PC-3 (cell line): ENCODE measurements around the gene P2RX4. TPM values are rescaled to one million over a fixed set of nuclear protein-coding genes. Genes with fewer than 3 reads are reported as not detected.

ENCODE experiments used
- ATAC-seq: fragments of 200-7000 bp; cut with Tn5 transposase; 2 replicates; pipeline ENCODE4 v1.9.1; 2020; ENCODE audit warnings: mild to moderate bottlenecking, moderate library complexity
- Bru-seq: library from RNA; stranded (reverse); fragments of 400-500 nt; gene quantifications from one replicate; lab custom pipeline; 2021; lab: Mats Ljungman, UMichigan
- BruChase-seq, 2 experiments: library from RNA; stranded (reverse); fragments of 400-500 nt; gene quantifications; one replicate each; lab custom pipeline; 2021; lab: Mats Ljungman, UMichigan
- BruUV-seq: library from RNA; stranded (reverse); fragments of 400-500 nt; replicated peaks from 2 replicates; lab custom pipeline; 2021; lab: Mats Ljungman, UMichigan
- CTCF ChIA-PET: fragments of 300-600 bp; sonication (Branson Sonifier 250); formaldehyde crosslinking; loops from one replicate; lab custom pipeline; 2022; ENCODE audit warnings: antibody characterized with exemption; lab: Charles Lee
- POLR2A ChIA-PET: fragments of 300-600 bp; sonication (Branson Sonifier 250); formaldehyde crosslinking; loops from one replicate; lab custom pipeline; 2022; ENCODE audit warnings: antibody characterized with exemption; ENCODE audit not compliant: unreplicated experiment; lab: Charles Lee
- DNase-seq: peaks from one replicate; pipeline ENCODE4 v3.0.0-alpha.2; 2015
- H2AFZ ChIP-seq: fragments of 300-600 bp; sonication (generic); 2 replicates; pipeline ENCODE4 v1.6.0; 2016; ENCODE audit warnings: antibody characterized with exemption, low read length
- H3F3A ChIP-seq: fragments of 300-600 bp; sonication (generic); one replicate; pipeline ENCODE4 v1.6.0; 2017; ENCODE audit warnings: antibody characterized with exemption, low read length, control low read depth, mild to moderate bottlenecking; ENCODE audit not compliant: unreplicated experiment
- H3K27ac ChIP-seq: fragments of 300-600 bp; sonication (generic); 2 replicates; pipeline ENCODE4 v1.5.1; 2016; ENCODE audit warnings: mild to moderate bottlenecking, low read length
- H3K27me3 ChIP-seq: fragments of 300-600 bp; sonication (generic); 2 replicates; pipeline ENCODE4 v1.6.1; 2016; ENCODE audit warnings: low read length, mixed read lengths
- H3K36me3 ChIP-seq: fragments of 300-600 bp; sonication (generic); 2 replicates; pipeline ENCODE4 v1.6.1; 2016; ENCODE audit warnings: low read depth, mixed run types, low read length, mixed read lengths
- H3K4me1 ChIP-seq: fragments of 300-600 bp; sonication (generic); 2 replicates; pipeline ENCODE4 v1.5.1; 2016; ENCODE audit warnings: low read length; ENCODE audit not compliant: insufficient read depth
- H3K4me2 ChIP-seq: fragments of 300-600 bp; sonication (generic); 2 replicates; pipeline ENCODE4 v1.6.0; 2016; ENCODE audit warnings: low read length
- H3K4me3 ChIP-seq: fragments of 300-600 bp; sonication (generic); 2 replicates; pipeline ENCODE4 v1.5.1; 2016; ENCODE audit warnings: mild to moderate bottlenecking, low read length, mixed read lengths
- H3K79me2 ChIP-seq: fragments of 300-600 bp; sonication (generic); 2 replicates; pipeline ENCODE4 v1.6.1; 2017; ENCODE audit warnings: low read length, mixed read lengths
- H3K9ac ChIP-seq: fragments of 300-600 bp; sonication (generic); 2 replicates; pipeline ENCODE4 v1.6.0; 2016; ENCODE audit warnings: mild to moderate bottlenecking, low read length
- H3K9me2 ChIP-seq: fragments of 300-600 bp; sonication (generic); replicated peaks from 2 replicates; pipeline ENCODE4 v1.6.1; 2016; ENCODE audit warnings: mixed run types, low read length, mixed read lengths
- H3K9me3 ChIP-seq: fragments of 300-600 bp; sonication (generic); 2 replicates; pipeline ENCODE4 v1.6.1; 2016; ENCODE audit warnings: low read length, mixed read lengths
- H4K20me1 ChIP-seq: fragments of 300-600 bp; sonication (generic); 2 replicates; pipeline ENCODE4 v1.6.1; 2016; ENCODE audit warnings: low read length, mixed read lengths
- EZH2 ChIP-seq: fragments of 300-600 bp; sonication (generic); IDR thresholded peaks from one replicate; pipeline ENCODE4 v1.6.1; 2017; ENCODE audit warnings: antibody characterized with exemption, mild to moderate bottlenecking, low read length; ENCODE audit not compliant: unreplicated experiment
- EZH2phosphoT487 ChIP-seq: fragments of 300-600 bp; sonication (generic); IDR thresholded peaks from 2 replicates; pipeline ENCODE4 v1.6.1; 2018; ENCODE audit warnings: mild to moderate bottlenecking, antibody characterized with exemption, low read length, borderline replicate concordance
- intact Hi-C: fragments of 100-400 bp; cut with micrococcal nuclease; formaldehyde crosslinking; loops from 2 replicates; pipeline ENCODE4 v1.9.0; 2023
- long read RNA-seq: library from polyadenylated mRNA; unstranded; transcript quantifications from one replicate; pipeline ENCODE4 v2.0.0, GENCODE V29; 2021; ENCODE audit not compliant: unreplicated experiment
- total RNA-seq: library from RNA; depleted of rRNA; stranded (reverse); fragments of >200 nt; gene quantifications from 2 replicates; pipeline ENCODE4 v1.2.3, GENCODE V29; 2014; rRNA removed
- TF ChIP-seq, protein P1 (sequence below): fragments of 300-600 bp; sonication (generic); conservative IDR thresholded peaks from 2 replicates; pipeline ENCODE4 v1.5.1; 2017; ENCODE audit warnings: antibody characterized with exemption, low read depth, mild to moderate bottlenecking, low read length

P2RX4 gene, protein sequence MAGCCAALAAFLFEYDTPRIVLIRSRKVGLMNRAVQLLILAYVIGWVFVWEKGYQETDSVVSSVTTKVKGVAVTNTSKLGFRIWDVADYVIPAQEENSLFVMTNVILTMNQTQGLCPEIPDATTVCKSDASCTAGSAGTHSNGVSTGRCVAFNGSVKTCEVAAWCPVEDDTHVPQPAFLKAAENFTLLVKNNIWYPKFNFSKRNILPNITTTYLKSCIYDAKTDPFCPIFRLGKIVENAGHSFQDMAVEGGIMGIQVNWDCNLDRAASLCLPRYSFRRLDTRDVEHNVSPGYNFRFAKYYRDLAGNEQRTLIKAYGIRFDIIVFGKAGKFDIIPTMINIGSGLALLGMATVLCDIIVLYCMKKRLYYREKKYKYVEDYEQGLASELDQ
- 19.4 and 21.6 TPM in 2 replicates for total RNA-seq
- percentile 62 among the genes with signal in this experiment for Bru-seq, nascent RNA
- percentile 54 among the genes with signal in this experiment for BruChase-seq, experiment 1, labeled RNA remaining after a 6-hour chase
- percentile 61 among the genes with signal in this experiment for BruChase-seq, experiment 2, labeled RNA remaining after a 2-hour chase
- long read RNA-seq, transcript P2RX4-202 (12 exons, 2,032 nt): major isoform, 45 of 67 reads
- long read RNA-seq, partial matches to known transcripts: 4 of 67 reads
- long read RNA-seq, other reads (novel, unspliced or antisense): 14 of 67 reads

DNA sequence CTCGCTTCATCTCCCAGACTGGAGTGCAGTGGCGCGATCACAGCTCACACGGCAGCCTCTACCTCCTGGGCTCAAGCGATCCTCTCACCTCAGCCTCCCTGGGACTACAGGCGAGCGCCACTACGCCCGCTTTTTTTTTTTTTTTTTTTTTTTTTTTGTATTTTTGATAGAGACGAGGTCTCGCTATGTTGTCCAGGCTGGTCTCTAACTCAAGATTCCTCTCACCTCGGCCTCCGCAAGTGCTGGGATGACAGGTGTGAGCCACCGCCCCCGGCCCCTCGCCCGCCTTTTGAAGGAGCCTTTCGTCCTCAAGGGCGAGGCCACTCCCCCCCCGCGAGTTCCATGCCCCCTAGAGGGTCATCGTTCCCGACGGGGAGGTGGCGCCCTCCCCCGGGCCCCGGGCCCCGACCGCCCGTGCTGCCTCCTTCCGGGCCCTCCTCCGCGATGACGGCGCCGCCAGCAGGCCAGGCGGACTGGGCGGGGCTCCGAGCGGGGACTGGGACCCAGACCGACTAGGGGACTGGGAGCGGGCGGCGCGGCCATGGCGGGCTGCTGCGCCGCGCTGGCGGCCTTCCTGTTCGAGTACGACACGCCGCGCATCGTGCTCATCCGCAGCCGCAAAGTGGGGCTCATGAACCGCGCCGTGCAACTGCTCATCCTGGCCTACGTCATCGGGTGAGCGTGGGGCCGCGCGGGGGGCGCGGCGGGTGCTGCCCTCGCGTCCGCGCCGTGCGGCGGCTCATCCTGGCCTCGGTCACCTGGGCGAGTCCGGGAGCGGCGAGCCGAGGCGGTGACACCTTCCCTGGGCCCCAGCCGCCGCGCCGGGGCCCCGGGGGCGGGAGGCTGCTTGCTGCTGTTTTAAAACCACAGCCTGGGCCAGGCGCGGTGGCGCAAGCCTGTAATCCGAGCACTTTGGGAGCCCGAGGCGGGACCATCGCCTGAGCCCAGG is at the start of gene P2RX4:
Gene P2RX4, plus strand, starts transcription at position 506 of the 949 bp plus-strand sequence. Its CDS starts 36 bp downstream, at position 542.
- Histone ChIP-seq H4K20me1 (no peaks in the 10 kb centered on the region), H3K9me2 (no peaks in the 10 kb centered on the region), H3K27me3 (no peaks in the 10 kb centered on the region), H2AFZ (peak within 1 kb of the TSS; percentile 78), H3K36me3 (no peaks in the 10 kb centered on the region), H3F3A (no peaks in the 10 kb centered on the region), H3K4me1 (peaks cover 14% of the 10 kb centered on the region), H3K9me3 (no peaks in the 10 kb centered on the region), H3K4me3 (peak within 1 kb of the TSS; percentile 78), H3K4me2 (peak within 1 kb of the TSS; percentile 90), H3K9ac (peak within 1 kb of the TSS; percentile 72), H3K79me2 (peaks cover 11% of the 10 kb centered on the region), H3K27ac (peak within 1 kb of the TSS; percentile 31)
- ChIA-PET CTCF (no interaction called here), POLR2A (no interaction called here)
- no TSS peak for BruUV-seq
- peak; percentile 90 for ATAC-seq
- intact Hi-C loops: no loop called here
- DNase-seq: peak; percentile 78
- TF ChIP-seq, protein P1, sequence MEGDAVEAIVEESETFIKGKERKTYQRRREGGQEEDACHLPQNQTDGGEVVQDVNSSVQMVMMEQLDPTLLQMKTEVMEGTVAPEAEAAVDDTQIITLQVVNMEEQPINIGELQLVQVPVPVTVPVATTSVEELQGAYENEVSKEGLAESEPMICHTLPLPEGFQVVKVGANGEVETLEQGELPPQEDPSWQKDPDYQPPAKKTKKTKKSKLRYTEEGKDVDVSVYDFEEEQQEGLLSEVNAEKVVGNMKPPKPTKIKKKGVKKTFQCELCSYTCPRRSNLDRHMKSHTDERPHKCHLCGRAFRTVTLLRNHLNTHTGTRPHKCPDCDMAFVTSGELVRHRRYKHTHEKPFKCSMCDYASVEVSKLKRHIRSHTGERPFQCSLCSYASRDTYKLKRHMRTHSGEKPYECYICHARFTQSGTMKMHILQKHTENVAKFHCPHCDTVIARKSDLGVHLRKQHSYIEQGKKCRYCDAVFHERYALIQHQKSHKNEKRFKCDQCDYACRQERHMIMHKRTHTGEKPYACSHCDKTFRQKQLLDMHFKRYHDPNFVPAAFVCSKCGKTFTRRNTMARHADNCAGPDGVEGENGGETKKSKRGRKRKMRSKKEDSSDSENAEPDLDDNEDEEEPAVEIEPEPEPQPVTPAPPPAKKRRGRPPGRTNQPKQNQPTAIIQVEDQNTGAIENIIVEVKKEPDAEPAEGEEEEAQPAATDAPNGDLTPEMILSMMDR: peak; percentile 59
- TF ChIP-seq EZH2phosphoT487 (peak; percentile 96), EZH2 (no peak)

DNA sequence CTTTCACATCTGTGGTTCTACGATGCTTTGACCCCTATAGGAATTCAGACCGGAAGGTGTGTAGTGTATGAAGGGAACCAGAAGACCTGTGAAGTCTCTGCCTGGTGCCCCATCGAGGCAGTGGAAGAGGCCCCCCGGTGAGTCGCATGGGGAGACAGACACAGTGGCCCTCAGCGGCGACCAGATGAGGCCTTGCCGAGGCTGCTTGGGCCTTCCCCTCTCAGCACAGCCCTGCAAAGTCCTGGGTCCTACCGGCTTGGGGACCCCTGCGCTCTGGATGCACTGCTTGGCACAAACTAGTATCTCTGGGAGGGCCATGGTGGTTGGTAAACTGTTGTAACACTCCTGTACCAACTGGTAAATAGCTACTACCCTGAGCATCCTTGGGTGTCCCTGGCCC is 47.5 kb upstream of the P2RX4 start:
- Histone ChIP-seq H3K9ac (no peak overlapping the region), H4K20me1 (no peaks in the 10 kb centered on the region), H3K79me2 (no peaks in the 10 kb centered on the region), H3K36me3 (no peaks in the 10 kb centered on the region), H3F3A (no peaks in the 10 kb centered on the region), H3K4me2 (no peak overlapping the region), H3K4me3 (no peak overlapping the region), H3K27me3 (no peaks in the 10 kb centered on the region), H3K4me1 (no peaks in the 10 kb centered on the region), H3K27ac (no peak overlapping the region), H3K9me3 (no peaks in the 10 kb centered on the region), H3K9me2 (no peaks in the 10 kb centered on the region), H2AFZ (no peak overlapping the region)
- BruUV-seq: no TSS peak
- TF ChIP-seq EZH2phosphoT487: no peak
- TF ChIP-seq, protein P1: no peak
- no peak for TF ChIP-seq EZH2
- POLR2A ChIA-PET: no interaction called here
- CTCF ChIA-PET: no interaction called here
- no peak for ATAC-seq
- intact Hi-C loops: no loop called here
- no peak for DNase-seq
